ENCODE measurements around the gene IL1RAPL2.

DNA sequence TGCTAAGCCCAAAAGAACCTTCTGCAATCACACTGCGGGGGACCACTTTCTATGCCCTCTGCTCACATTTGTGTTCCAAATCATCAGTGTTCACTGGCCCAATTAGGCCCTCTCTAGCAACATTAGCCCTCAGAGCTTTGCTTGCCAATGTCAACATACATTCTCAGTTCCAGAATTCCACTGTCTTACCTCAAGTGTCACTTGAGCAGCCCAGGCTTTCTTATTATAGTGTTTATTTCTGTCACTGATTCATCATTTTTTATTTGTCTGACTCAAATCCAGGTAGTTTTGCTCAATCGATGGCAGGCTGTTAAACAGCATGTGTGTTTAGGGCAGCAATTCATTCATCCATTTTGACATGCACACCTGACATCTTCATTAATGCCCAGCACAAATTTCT lies 363.3 kb downstream of the IL1RAPL2 start:
- TF ChIP-seq EZH2phosphoT487 (IDR thresholded peaks at IDR 0.05) (no peak), CTCF (IDR thresholded peaks at IDR 0.05) (no peak), EZH2 (IDR thresholded peaks at IDR 0.05) (no peak)

All from neural progenitor cell (in vitro differentiated cells).